GM12878 (cell line): Measurements from ENCODE around the gene IFIT5.
"Not testable (repeated sequence)": the region's sequence is repeated elsewhere in the genome, so short reads cannot be mapped to it uniquely, and the experiment has no call there.

Experiments used
- CEBPB ChIP-seq, 2 experiments: fragments of 150-350 bp in 1 of 2; IDR thresholded peaks; 2 replicates each; pipeline ENCODE4 v1.6.1; 2012 to 2014; ENCODE audit warnings: low read depth in 2 of 2, low read length in 2 of 2, borderline replicate concordance in 1 of 2, inconsistent platforms in 1 of 2
- FOS ChIP-seq: IDR thresholded peaks from 3 replicates; pipeline ENCODE4 v1.6.1; 2011; ENCODE audit warnings: borderline replicate concordance; ENCODE audit not compliant: insufficient read length; ENCODE audit errors: extremely low read depth

DNA sequence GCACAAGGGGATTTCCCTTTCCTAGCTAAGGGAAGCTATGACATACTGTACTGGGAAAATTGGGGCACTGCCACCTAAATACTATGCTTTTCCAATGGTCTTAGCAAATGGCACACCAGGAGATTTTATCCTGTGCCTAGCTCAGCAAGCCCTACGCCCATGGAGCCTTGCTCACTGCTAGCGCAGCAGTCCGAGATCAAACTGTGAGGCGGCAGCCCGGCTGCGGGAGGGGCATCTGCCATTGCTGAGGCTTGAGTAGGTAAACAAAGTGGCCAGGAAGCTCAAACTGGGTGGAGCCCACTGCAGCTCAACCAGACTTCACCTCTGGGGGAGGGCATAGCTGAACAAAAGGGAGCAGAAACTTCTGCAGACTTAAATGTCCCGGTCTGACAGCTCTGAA, 30.5 kb downstream of the IFIT5 start:
- not testable (repeated sequence) for TF ChIP-seq CEBPB (IDR thresholded peaks at IDR 0.05; ENCODE audit: borderline replicate concordance in 1 of 2, low read depth in 2 of 2, low read length in 2 of 2); FOS
